ENCODE results near the gene NTM. TPM values are rescaled to one million over a fixed set of nuclear protein-coding genes. Genes with fewer than 3 reads are reported as not detected.

NTM gene
- total RNA-seq, 4 donors from 2014 or later, result 1.4 to 5.7 TPM; not detected in 2

GRCh38 chr11:132185726-132186592, 815.5 kb downstream of the NTM start:
- no peaks in the 10 kb centered on the region for H3K27me3 ChIP-seq
- no peaks in the 10 kb centered on the region for H3K9me3 ChIP-seq
- no peak for TF ChIP-seq CTCF (IDR thresholded peaks at IDR 0.05)
- DNase-seq, result no peak
- no peak overlapping the region for H3K4me3 ChIP-seq
- H3K36me3 ChIP-seq, result no peaks in the 10 kb centered on the region
- H3K4me1 ChIP-seq, result no peaks in the 10 kb centered on the region
- intact Hi-C loops (cut with DNase I; ENCODE audit: low total_unique reads), result no loop called here
- no peak overlapping the region for H3K27ac ChIP-seq

GRCh38 chr11:132186699-132187098, 816.3 kb downstream of the NTM start:
- no peak for TF ChIP-seq POLR2A (IDR thresholded peaks at IDR 0.05)
- TF ChIP-seq CTCF (IDR thresholded peaks at IDR 0.05), result no peak
- no peaks in the 10 kb centered on the region for H3K27me3 ChIP-seq
- H3K4me3 ChIP-seq, result no peak overlapping the region
- H3K9me3 ChIP-seq, result no peaks in the 10 kb centered on the region
- H3K36me3 ChIP-seq, result no peaks in the 10 kb centered on the region
- no peaks in the 10 kb centered on the region for H3K4me1 ChIP-seq
- no peak overlapping the region for H3K27ac ChIP-seq
- DNase-seq, result no peak
- intact Hi-C loops (cut with DNase I; ENCODE audit: low total_unique reads), result no loop called here

GRCh38 chr11:132187386-132187785, 817.0 kb downstream of the NTM start:
- intact Hi-C loops (cut with DNase I; ENCODE audit: low total_unique reads), result no loop called here
- Histone ChIP-seq H3K36me3 (no peaks in the 10 kb centered on the region), H3K9me3 (no peaks in the 10 kb centered on the region), H3K27ac (no peak overlapping the region), H3K4me3 (no peak overlapping the region), H3K27me3 (no peaks in the 10 kb centered on the region), H3K4me1 (no peaks in the 10 kb centered on the region)
- no peak for DNase-seq
- TF ChIP-seq CTCF (IDR thresholded peaks at IDR 0.05), result no peak
- no peak for TF ChIP-seq POLR2A (IDR thresholded peaks at IDR 0.05)

DNA sequence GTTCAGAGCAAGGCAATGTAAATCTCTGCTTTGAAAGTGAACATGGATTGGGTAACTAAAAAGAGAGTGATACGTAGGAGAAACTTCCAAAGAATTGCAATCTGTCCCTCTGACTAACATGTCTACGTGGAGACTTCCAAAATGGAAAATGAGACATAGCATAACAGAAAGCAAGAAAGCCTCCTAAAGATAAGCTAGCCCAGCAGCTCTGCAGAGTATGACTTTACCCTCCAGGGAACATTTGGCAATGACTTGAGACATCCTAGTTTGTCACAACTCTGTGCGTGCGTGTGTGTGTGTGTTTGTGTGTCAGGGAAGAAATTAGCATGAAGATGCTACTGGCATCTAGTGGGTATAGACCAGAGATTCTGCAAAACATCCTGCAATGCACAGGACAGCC, 817.4 kb downstream of the NTM start:
- TF ChIP-seq CTCF (IDR thresholded peaks at IDR 0.05) (no peak), POLR2A (IDR thresholded peaks at IDR 0.05) (no peak)
- H3K9me3 ChIP-seq, result no peaks in the 10 kb centered on the region
- no peak overlapping the region for H3K4me3 ChIP-seq
- no peaks in the 10 kb centered on the region for H3K27me3 ChIP-seq
- no peak for DNase-seq
- intact Hi-C loops (cut with DNase I; ENCODE audit: low total_unique reads), result no loop called here
- H3K36me3 ChIP-seq, result no peaks in the 10 kb centered on the region
- H3K27ac ChIP-seq, result no peak overlapping the region
- H3K4me1 ChIP-seq, result no peaks in the 10 kb centered on the region

DNA sequence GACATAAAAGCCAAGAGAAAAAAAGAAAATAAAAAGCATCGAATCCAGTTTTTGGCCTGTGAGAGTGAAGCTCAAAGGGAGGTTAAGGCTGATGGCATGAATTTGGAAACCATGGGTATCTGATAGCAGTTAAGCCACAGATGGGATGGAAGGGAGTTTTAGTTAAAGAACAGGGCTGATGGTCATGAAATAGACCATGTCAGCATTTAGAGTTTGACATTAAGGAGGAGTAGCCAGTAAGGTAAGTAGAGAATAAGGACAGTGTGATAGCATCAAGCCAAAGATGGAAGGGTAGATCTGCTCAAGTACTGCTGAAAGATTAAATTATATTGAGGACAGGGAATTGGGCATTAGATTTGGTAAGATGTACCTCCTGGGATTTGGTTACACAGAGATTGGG, 826.5 kb downstream of the NTM start:
- Histone ChIP-seq H3K27ac (no peak overlapping the region), H3K4me3 (no peak overlapping the region), H3K4me1 (no peaks in the 10 kb centered on the region), H3K9me3 (no peaks in the 10 kb centered on the region), H3K27me3 (no peaks in the 10 kb centered on the region), H3K36me3 (no peaks in the 10 kb centered on the region)
- no peak for DNase-seq
- TF ChIP-seq POLR2A (IDR thresholded peaks at IDR 0.05) (no peak), CTCF (IDR thresholded peaks at IDR 0.05) (no peak)
- intact Hi-C loops (cut with DNase I; ENCODE audit: low total_unique reads), result no loop called here

Measured in uterus (tissue), 4 donors.